DMS53 treated with DMSO at 0.1 percent for 48 hours (cell line): ENCODE data around the gene PRSS37.
"Not testable (repeated sequence)": the region's sequence is repeated elsewhere in the genome, so short reads cannot be mapped to it uniquely, and the experiment has no call there.

Experiments
- DNase-seq: peaks from one replicate; lab custom pipeline; 2025; ENCODE audit not compliant: unreplicated experiment; lab: John Stamatoyannopoulos, UW

PRSS37 gene, protein sequence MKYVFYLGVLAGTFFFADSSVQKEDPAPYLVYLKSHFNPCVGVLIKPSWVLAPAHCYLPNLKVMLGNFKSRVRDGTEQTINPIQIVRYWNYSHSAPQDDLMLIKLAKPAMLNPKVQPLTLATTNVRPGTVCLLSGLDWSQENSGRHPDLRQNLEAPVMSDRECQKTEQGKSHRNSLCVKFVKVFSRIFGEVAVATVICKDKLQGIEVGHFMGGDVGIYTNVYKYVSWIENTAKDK

DNA sequence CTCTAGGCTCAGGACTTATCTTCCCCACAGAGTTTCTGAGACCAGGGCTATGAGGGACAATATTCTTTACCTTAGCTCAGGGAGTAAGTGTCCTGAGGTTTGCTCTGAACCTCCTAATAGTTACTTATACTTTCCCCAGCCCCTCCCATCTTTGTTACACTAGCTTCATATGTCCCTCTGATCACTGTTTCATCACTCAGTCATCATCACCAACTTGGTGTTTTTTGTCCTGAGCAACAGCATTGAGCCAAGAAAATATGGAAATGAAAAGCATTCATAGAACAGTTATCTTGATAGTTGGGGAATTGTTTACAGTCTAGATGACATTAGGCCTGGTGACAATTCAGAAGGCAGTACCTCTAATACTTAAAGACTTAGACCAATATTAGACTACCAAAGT is at the start of gene PRSS37:
PRSS37 (minus strand) TSS at position 101 of the 400 bp plus-strand sequence. CDS start 436 bp downstream, outside the sequence.
- DNase-seq: no peak

DNA sequence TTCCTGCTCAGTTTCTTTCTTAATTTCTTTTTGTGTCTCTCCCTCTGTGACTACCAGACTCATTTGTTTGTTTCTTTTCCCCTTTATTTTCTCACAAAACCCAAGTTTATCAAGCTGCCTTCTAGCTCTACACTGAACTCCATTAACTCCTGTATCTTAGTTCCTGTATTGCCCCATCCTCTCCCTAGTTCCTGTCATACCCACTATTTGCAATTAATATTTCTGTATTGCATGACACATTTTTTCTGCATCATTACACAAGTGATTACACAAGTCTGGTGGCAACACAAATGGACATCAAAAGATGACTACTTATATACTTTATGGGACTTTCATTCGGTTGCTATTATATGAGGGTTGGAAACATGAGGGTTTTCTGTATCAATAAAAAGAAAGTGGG is 48.0 kb upstream of the PRSS37 start:
- DNase-seq: no peak

DNA sequence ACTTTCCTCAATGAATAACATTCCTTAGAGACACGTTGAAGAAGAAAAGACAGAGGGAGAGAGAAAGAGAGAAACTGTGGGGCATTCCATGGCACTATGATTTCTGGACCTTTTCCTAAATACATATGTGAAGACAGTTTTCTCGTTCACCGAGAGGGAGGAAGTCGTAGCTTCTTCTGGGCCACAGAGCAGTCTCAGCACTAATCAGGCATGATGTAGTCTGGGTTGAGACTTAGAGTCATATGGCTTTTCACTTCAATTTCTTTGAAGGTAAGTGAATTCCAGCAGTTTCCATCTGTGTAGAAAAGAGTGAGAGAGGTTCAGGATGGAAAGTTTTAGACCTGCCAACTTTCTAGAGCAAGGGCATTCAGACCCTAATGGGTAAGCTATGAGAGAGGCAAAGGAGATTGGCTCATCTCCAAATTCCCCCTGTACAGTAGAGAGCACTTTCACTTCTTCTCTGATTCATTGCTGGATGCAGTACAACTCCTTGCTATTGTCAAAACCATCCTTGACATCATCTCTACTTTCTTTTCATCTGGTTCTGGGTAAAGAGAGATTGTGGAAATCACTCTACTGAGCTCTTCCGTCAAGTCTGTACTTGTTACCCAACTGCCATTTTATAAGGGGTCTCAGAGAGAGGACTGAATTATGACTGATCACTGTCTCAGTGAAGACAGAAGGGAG is 43.4 kb upstream of the PRSS37 start:
- no peak for DNase-seq

DNA sequence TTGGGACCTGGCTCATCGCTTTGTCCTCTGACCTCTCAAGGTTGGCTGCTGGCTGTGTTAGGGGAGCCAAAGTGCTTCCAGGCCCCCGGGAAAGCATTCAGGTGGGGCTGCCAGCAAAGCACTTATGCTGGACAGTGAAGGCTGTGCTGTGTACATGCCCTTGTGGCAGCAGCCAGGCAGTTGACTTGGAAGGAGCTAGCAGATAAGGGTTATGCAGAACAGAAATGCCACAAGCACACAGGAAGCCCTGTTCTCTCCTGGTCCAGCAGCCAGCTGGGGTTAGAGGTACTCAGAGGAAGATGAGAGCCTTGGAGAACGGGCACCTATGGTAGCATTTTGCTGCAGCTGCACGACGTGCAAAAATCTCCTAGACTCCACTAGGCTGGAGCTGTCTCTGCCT is 39.7 kb upstream of the PRSS37 start:
- no peak for DNase-seq

DNA sequence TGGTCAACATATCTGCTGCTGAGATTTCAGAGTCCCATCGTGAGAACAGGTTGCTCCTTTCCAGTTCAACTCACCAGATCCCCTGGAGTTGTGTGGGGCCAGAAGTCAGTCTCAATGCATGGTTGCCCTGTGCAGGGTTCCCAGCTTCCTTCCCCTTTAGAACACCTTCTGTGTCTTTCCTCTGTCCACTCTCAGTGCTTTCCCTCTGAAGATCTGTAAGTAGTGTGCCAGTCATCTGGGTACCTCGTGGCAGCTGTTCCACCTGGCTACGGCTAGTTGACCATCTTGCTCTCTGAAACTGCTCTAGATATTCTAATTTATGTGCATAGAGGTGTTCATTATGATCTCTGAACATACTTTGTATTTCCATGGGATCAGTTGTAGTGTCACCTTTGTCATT is 36.1 kb upstream of the PRSS37 start:
- no peak for DNase-seq

DNA sequence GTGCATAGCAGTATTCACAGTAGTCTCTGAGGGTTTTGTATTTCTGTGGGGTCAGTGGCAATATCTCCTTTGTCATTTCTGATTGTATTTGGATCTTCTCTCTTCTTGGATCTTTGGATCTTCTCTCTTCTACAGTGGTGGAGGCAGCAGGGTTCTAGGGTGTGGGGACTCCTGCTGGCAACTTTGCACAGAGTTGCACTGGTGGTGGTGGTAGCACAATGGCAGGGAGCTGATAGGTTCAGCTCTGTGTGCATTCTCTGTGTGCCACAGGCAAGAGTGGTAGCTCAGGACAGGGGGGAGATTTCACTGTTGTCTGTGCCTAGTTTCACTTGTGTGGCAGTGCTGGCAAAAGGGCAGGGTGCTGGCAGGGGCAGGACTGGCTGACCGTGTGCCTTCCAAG is 35.1 kb upstream of the PRSS37 start:
- no peak for DNase-seq

DNA sequence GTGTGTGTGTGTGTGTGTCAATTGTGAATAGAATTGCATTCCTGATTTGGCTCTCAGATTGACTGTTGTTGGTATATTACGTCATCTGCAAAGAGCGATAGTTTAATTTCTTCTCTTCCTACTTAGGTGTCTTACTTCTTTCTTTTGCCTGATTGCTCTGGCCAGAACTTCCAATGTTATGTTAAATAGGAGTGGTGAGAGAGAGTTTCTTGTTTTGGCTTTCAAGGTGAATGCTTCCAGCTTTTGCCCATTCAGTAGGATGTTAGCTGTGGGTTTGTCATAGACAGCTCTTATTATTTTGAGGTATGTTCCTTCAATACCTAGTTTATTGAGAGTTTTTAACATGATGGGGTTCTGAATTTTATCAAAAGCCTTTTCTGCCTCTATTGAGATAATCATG is 34.2 kb upstream of the PRSS37 start:
- no peak for DNase-seq

DNA sequence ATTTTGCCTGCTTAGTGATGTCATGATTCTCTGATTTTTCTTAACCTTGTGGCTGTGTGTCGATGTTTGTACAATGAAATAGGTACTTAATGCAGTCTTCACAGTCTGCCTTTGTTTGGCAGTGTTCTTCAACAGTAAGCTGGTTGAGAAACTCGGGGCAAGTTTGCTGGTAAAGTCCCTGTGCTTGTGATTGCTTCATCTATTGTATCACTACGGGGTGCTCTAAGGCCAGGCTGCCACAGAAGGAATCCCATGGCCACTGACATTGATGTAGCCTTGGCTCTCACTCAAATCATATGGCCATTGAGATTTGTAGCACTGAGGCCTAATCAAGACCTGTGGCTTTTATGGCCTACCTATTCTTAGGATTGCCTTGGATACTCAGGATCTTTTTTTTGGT is 33.5 kb upstream of the PRSS37 start:
- no peak for DNase-seq

DNA sequence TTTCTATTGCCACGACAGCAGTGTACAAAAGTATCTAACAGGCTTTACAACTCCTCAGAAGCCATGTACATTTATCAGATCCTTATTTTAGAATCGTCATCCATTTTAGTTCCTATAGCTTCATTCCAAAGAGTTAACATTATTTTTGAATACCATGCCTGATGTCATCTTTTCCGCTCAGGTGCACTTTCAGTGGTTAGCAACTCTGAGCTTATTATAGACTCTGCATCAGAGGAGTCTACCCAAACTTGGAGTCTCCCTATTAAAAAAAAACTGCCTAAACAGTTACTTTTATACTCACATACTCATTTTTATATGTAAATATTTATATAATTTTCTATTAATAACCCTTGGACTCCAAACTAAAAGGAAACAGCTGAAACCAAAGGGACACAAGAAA is 31.6 kb upstream of the PRSS37 start:
- DNase-seq: no peak

DNA sequence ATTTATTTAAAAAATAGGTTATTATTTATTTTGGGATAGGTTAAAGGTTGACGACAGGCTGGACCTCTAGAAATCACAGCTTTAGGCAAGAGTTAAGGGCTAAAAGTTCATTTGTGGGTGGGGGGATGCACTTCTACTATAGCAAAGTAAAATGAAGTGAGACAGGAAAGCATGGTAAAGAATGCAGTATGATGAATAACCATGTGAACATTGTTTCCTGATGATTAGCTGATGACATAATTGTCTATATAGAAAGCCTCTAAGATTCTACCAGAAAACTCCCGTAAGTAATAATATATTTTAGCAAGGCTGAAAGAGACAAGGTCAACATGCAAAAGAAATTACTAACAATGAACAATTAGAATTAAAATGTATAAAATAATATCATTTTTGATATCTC is 25.7 kb upstream of the PRSS37 start:
- DNase-seq: no peak

DNA sequence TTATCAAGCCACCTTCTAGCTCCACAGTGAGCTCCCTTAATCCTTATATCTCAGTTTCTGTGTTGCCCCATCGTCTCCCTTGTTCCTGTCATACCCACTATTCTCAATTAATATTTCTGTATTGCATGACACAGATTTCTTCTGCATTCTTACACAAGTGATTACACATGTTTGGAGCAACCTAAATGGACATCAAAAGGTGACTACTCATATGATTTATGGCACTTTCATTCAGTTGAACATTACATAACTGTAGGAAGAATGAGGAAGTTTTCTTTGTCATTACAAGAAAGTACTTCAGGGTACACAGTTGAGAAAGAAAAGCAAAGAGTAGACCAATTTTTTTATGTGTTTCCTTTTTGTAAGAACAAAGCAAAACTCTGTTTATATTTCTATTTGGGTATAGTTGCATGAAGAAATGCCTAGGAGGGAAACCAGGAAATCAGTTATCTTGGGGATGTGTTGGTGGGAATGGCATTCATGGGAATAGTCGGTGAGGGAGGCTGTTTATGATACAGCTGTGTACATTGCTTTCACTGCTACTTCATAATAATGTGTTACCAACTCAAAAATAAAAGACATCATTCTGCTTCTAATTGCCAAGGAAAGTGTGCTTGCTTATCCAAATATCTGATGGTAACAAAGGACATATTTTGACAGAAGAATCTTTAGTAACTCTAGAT is 23.6 kb upstream of the PRSS37 start:
- peak; percentile 5 for DNase-seq

DNA sequence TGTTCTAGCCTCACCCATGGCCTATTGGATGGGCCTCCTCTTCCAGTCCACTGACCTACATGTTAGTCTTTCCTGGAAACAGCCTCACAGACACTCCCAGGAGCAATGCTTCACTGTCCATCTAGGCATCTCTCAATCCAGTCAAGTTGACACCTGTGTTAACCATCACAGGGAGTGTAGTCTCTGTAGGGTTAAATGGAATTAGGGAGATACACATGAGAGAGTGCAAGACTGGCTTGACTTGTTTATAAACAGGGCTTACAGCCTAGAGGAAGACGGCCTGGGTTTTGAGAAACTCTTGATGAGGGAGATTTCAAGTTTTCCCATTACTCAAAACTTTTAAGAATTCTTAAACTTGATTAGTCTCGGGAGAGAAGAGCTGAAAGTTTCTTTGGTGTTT is 18.9 kb upstream of the PRSS37 start:
- DNase-seq: no peak

DNA sequence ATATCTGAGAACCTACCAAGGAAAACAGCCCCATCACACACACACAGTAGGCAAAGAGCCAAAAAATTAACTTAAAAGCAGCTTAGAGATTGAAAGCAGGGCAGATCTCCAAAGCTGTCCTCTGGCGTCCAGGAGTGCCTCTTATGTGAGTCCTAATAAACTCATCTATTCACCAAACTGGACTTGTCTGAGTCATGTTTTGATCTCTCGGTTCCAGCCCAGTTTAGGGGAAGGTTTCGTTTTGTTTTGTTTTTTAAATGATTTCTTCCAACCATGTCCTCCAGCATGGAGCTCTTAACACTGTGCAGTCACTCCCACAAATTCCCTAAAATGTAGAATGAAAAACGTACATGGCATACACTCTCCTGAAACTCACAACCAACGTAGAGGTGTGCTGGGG is 6.7 kb upstream of the PRSS37 start:
- DNase-seq: no peak

DNA sequence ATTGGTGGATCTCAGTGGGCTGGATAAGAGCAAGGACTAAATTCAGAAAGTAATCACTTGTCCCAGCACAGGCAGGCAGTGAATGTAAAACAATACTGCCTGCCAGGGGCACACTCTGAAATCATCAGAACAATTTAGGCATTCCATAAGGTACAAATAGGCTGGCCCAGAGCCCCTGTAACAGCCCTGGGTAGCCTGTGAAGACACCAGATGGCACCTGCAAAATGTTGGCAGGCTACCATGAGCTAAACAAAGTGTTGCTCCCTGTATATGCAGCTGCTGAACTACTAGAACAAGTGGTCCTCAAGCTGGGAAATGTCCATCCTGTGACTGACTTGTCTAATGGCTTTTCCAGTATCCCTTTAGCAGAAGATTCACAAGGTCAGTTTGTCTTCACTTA is 3.0 kb upstream of the PRSS37 start:
- DNase-seq: peak; percentile 31

DNA sequence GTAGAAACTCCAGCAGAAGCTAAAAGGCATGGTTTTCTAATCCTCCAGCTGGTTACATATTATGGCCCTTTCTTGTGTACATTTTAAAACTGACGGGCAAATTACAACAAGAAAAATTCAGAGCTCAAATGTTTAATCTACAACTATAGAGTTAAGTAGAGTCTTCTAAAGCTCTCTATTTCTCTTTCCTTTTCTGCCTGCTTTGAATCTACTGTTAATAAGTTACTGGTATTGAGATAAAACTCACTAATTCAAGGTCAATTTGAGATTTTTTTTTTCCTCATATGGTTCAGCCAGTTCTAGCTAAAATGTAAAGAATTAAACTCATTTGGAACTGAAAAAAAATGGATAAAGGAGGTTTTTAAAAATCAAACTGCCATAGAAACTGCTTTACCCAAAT is 1.6 kb upstream of the PRSS37 start:
- DNase-seq: no peak

DNA sequence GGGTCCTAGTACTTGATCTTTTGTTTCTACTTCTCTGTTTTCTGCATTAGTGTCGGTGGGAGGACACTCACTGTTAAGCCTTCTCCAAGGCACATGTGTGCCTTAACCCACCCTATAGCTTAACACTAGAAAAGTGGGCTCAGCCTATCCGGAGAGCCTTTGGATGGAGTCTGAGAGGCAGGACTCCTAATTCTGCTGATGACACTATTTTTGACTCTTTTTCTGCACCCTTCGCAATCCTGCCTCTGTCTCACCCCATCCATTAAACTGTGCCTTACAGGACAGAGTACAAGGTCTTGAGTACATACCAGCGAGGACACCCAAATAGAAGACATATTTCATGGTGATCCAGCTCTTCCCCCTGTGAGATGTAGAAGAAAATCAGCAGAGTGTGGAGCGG is 577 bp downstream of the PRSS37 start:
- DNase-seq: no peak

DNA sequence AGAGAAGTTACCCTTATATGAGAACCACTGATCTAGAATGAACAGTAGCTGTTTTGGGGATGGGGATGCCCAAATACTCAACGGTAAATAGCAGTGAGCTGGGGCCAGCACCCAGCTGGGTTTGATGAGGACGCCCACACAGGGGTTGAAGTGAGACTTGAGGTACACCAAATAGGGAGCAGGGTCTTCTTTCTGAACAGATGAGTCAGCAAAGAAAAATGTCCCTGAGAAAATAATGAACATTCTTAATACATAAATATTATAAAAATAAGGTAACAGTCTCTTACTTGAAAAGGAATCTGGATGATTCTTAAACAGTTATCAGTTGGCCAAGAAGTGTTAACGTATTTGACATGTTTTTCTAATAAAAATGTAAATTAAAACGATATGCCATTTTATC is 2.0 kb downstream of the PRSS37 start:
- DNase-seq: no peak

DNA sequence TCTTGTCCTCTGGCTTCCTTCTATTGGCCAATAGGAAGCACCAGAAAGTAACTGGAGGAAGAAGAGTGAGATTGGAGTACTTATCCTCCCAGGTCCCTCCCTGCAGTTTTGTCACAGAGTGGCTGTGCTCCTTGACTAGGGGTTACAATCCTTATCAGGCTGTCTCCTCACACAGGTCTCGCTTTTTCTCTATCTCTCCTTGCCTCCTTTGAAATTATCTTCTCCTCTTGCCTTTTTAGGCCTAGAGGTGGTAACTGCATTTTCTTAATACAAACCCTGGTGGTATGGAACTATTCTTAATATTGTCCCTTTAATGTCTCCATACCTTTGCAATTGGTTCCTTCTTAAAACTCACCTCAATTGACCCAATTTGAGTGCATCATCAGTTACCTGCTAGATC is 2.7 kb downstream of the PRSS37 start:
- no peak for DNase-seq

DNA sequence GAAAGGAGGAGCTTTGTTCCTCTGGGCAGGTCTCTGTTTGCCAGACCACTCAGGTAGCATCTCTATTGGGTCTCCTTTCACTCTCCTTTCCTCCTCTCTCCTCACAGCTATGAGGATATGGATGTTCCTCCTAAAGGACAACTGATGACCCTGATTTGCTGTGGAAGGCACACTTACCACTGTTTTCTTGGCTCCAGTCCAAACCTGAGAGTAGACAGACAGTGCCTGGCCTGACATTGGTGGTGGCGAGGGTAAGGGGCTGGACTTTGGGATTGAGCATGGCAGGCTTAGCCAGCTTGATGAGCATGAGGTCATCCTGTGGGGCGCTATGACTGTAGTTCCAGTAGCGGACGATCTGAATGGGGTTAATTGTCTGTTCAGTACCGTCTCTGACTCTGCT is 3.6 kb downstream of the PRSS37 start:
- no peak for DNase-seq

DNA sequence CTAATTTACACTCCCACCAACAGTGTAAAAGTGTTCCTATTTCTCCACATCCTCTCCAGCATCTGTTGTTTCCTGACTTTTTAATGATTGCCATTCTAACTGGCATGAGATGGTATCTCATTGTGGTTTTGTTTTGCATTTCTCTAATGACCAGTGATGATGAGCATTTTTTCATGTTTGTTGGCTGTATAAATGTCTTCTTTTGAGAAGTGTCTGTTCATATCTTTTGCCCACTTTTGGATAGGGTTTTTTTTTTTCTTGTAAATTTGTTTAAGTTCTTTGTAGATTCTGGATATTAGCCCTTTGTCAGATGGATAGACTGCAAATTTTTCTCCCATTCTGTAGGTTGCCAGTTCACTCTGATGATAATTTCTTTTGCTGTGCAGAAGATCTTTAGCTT is 18.9 kb downstream of the PRSS37 start:
- not testable (repeated sequence) for DNase-seq

DNA sequence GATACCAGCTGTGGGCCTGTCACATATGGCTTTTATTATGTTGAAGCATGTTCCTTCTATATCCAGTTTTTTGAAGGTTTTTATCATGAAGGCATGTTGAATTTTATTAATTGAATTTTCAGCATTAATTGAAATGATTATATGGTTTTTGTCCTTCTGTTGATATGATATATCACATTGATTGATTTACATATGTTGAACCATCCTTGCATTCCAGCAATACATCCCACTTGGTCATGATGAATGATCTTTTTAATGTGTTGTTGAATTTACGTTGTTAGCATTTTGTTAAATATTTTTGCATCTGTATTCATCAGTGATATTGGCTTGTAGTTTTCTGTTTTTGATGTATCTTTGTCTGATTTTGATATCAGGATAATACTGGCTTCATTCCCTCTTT is 21.2 kb downstream of the PRSS37 start:
- no peak for DNase-seq

DNA sequence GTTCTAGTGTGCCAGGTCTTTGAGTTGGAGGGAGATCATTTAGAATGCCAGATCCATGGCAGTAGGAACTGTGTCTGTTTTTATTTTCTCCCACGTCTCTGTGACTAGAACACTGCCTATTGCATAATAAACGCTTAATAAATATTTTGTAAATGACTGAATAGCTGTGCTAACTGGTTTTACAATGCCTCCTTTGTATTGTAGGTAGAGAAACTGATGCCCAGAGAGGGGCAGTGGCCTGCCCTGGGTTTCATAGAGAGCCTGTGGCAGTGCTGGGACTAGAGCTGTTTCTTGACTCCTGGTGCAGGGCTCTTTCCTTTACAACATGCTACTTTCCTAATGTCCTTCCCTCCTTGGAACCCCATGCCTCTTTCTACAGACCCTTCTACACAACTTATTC is 48.8 kb downstream of the PRSS37 start:
- DNase-seq: no peak
